OCI-LY1 (cell line): Measurements from ENCODE around the gene ANKRD35.

Experiments used
- EZH2 ChIP-seq: fragments of 200-600 bp; sonication (generic), shearing (Covaris generic); IDR thresholded peaks from 2 replicates; pipeline ENCODE4 v1.8.0; 2017; ENCODE audit warnings: borderline replicate concordance, mixed run types, mild to moderate bottlenecking, antibody characterized with exemption, low read length, moderate library complexity, mixed read lengths
- TF ChIP-seq, protein P1 (sequence below): fragments of 200-600 bp; sonication (generic), shearing (Covaris generic); IDR thresholded peaks from 2 replicates; pipeline ENCODE4 v1.5.1; 2017; ENCODE audit warnings: mild to moderate bottlenecking, antibody characterized with exemption, low read length, moderate library complexity, mixed read lengths

DNA sequence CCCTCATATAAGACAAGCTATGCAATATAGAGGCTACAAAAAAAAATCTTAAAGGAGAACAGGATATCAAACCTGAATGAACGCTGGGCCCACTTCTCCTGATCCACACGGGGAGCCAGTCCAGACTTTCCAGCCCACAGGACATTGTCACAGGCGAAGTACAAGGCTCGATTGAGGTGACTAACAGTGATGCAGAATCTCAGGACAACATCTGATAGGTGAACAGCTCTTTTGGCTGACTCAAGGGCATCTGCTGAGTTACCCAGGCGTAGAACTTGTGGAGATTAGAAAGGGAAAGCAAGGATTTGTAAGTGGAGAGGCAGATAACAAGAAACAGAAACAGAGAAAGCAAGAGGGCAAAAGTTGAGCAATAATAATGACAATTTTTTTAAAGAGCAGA lies 31.1 kb upstream of the ANKRD35 start:
- TF ChIP-seq, protein P1, sequence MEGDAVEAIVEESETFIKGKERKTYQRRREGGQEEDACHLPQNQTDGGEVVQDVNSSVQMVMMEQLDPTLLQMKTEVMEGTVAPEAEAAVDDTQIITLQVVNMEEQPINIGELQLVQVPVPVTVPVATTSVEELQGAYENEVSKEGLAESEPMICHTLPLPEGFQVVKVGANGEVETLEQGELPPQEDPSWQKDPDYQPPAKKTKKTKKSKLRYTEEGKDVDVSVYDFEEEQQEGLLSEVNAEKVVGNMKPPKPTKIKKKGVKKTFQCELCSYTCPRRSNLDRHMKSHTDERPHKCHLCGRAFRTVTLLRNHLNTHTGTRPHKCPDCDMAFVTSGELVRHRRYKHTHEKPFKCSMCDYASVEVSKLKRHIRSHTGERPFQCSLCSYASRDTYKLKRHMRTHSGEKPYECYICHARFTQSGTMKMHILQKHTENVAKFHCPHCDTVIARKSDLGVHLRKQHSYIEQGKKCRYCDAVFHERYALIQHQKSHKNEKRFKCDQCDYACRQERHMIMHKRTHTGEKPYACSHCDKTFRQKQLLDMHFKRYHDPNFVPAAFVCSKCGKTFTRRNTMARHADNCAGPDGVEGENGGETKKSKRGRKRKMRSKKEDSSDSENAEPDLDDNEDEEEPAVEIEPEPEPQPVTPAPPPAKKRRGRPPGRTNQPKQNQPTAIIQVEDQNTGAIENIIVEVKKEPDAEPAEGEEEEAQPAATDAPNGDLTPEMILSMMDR: no peak
- no peak for TF ChIP-seq EZH2
